ENCODE results near the gene PDIA2. TPM values are rescaled to one million over a fixed set of nuclear protein-coding genes. Genes with fewer than 3 reads are reported as not detected.

Gene PDIA2
- total and polyA plus RNA-seq, 10 of the 15 experiments (the other 5 are each of a cell fraction or from before 2014, with no cell fraction given) = 0.11 to 0.36 TPM; not detected in 8

DNA sequence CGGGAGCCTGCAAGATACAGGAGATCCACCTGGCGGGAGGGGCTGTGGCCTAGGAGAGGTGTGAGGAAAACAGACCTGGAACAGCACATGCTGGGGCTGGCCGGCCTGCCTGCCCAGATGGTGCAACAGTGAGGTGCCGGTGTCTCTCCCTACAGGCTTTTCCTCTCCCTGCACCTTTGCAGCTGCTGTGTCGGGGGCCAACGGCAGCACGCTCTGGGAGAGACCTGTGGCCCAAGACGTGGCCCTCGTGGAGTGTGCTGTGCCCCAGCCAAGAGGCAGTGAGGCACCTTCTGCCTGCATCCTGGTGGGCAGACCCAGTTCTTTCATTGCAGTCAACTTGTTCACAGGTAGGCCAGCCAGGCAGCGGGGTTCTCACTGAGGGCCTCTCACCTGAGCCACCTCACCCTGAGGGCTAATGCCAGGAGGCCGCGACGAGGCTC is 23.1 kb upstream of the PDIA2 start (continued):
- TF ChIP-seq, protein P1, sequence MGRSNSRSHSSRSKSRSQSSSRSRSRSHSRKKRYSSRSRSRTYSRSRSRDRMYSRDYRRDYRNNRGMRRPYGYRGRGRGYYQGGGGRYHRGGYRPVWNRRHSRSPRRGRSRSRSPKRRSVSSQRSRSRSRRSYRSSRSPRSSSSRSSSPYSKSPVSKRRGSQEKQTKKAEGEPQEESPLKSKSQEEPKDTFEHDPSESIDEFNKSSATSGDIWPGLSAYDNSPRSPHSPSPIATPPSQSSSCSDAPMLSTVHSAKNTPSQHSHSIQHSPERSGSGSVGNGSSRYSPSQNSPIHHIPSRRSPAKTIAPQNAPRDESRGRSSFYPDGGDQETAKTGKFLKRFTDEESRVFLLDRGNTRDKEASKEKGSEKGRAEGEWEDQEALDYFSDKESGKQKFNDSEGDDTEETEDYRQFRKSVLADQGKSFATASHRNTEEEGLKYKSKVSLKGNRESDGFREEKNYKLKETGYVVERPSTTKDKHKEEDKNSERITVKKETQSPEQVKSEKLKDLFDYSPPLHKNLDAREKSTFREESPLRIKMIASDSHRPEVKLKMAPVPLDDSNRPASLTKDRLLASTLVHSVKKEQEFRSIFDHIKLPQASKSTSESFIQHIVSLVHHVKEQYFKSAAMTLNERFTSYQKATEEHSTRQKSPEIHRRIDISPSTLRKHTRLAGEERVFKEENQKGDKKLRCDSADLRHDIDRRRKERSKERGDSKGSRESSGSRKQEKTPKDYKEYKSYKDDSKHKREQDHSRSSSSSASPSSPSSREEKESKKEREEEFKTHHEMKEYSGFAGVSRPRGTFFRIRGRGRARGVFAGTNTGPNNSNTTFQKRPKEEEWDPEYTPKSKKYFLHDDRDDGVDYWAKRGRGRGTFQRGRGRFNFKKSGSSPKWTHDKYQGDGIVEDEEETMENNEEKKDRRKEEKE (IDR thresholded peaks at IDR 0.05) = no peak

- Histone ChIP-seq H3K4me2 (ENCODE audit: control insufficient read depth, insufficient read depth) (no peak overlapping the region), H3K36me3 (ENCODE audit: control insufficient read depth in 2 of 2, insufficient read depth in 2 of 2, low read length in 1 of 2) (peaks cover 0 to 4% of the 10 kb centered on the region in 2 experiments; a peak in 1 of 4 replicates), H4K20me1 (ENCODE audit: control insufficient read depth, insufficient read depth) (no peaks in the 10 kb centered on the region), H3K4me1 (ENCODE audit: control insufficient read depth, insufficient read depth, low read length) (no peaks in the 10 kb centered on the region), H3K9me3 (replicated peaks; ENCODE audit: control insufficient read depth, insufficient read depth, low read length) (no peaks in the 10 kb centered on the region), H2AFZ (ENCODE audit: control insufficient read depth, low read depth, low read length) (no peak overlapping the region), H3K9ac (ENCODE audit: control insufficient read depth, insufficient read depth, low read length) (no peak overlapping the region), H3K27me3 (replicated peaks in 1 of 2; ENCODE audit: control insufficient read depth in 2 of 2, insufficient read depth in 2 of 2, low read length in 1 of 2) (no peaks in the 10 kb centered on the region), H3K27ac (ENCODE audit: control insufficient read depth, insufficient read depth) (no peak overlapping the region), H3K79me2 (ENCODE audit: control insufficient read depth, insufficient read depth, low read length) (no peaks in the 10 kb centered on the region), H3K4me3 (no peak overlapping the region)
- POLR2A ChIA-PET = no interaction called here
- WGBS (ENCODE audit: insufficient coverage, insufficient replicate concordance, low lambda C conversion rate, missing lambda C conversion rate) = 88% methylated on average over 18 of the region's 19 CpGs
- intact Hi-C loops (cut with micrococcal nuclease; ENCODE audit: unreplicated experiment) = no loop called here
- CTCF ChIA-PET = no interaction called here
- BruUV-seq (replicated peaks) = no TSS peak
- TF ChIP-seq ASH2L (IDR thresholded peaks at IDR 0.05; ENCODE audit: borderline replicate concordance, low read depth) (no peak), SPI1 (IDR thresholded peaks at IDR 0.05; ENCODE audit: borderline replicate concordance, insufficient read depth, low read depth, low read length) (no peak), KDM1A (IDR thresholded peaks at IDR 0.05; ENCODE audit: borderline replicate concordance) (no peak)
- TF ChIP-seq, protein P2, sequence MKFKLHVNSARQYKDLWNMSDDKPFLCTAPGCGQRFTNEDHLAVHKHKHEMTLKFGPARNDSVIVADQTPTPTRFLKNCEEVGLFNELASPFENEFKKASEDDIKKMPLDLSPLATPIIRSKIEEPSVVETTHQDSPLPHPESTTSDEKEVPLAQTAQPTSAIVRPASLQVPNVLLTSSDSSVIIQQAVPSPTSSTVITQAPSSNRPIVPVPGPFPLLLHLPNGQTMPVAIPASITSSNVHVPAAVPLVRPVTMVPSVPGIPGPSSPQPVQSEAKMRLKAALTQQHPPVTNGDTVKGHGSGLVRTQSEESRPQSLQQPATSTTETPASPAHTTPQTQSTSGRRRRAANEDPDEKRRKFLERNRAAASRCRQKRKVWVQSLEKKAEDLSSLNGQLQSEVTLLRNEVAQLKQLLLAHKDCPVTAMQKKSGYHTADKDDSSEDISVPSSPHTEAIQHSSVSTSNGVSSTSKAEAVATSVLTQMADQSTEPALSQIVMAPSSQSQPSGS (IDR thresholded peaks at IDR 0.05; ENCODE audit: low read length) = no peak
- TF ChIP-seq, protein P3, sequence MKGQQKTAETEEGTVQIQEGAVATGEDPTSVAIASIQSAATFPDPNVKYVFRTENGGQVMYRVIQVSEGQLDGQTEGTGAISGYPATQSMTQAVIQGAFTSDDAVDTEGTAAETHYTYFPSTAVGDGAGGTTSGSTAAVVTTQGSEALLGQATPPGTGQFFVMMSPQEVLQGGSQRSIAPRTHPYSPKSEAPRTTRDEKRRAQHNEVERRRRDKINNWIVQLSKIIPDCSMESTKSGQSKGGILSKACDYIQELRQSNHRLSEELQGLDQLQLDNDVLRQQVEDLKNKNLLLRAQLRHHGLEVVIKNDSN (IDR thresholded peaks at IDR 0.05; ENCODE audit: borderline replicate concordance, extremely low read length, insufficient read depth, low read depth, low read length) = no peak
- TF ChIP-seq, protein P4, sequence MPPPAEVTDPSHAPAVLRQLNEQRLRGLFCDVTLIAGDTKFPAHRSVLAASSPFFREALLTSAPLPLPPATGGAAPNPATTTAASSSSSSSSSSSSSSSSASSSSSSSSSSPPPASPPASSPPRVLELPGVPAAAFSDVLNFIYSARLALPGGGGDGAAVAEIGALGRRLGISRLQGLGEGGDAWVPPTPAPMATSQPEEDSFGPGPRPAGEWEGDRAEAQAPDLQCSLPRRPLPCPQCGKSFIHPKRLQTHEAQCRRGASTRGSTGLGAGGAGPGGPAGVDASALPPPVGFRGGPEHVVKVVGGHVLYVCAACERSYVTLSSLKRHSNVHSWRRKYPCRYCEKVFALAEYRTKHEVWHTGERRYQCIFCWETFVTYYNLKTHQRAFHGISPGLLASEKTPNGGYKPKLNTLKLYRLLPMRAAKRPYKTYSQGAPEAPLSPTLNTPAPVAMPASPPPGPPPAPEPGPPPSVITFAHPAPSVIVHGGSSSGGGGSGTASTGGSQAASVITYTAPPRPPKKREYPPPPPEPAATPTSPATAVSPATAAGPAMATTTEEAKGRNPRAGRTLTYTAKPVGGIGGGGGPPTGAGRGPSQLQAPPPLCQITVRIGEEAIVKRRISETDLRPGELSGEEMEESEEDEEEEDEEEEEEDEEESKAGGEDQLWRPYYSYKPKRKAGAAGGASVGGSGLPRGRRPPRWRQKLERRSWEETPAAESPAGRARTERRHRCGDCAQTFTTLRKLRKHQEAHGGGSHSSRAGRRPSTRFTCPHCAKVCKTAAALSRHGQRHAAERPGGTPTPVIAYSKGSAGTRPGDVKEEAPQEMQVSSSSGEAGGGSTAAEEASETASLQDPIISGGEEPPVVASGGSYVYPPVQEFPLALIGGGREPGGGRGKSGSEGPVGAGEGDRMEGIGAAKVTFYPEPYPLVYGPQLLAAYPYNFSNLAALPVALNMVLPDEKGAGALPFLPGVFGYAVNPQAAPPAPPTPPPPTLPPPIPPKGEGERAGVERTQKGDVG (CRISPR knock-in tag; IDR thresholded peaks at IDR 0.05) = no peak
- TF ChIP-seq, protein P5, sequence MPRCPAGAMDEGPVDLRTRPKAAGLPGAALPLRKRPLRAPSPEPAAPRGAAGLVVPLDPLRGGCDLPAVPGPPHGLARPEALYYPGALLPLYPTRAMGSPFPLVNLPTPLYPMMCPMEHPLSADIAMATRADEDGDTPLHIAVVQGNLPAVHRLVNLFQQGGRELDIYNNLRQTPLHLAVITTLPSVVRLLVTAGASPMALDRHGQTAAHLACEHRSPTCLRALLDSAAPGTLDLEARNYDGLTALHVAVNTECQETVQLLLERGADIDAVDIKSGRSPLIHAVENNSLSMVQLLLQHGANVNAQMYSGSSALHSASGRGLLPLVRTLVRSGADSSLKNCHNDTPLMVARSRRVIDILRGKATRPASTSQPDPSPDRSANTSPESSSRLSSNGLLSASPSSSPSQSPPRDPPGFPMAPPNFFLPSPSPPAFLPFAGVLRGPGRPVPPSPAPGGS (IDR thresholded peaks at IDR 0.05; ENCODE audit: borderline replicate concordance, insufficient read depth, low read depth, low read length, poor library complexity, severe bottlenecking) = no peak
- SMC1A ChIA-PET (ENCODE audit: uncharacterized antibody, unreplicated experiment) = no interaction called here
- in situ Hi-C loops (cut with MboI) = no loop called here
- ATAC-seq (no peak), DNase-seq (ENCODE audit: low read depth, low spot score) (no peak), FAIRE-seq (no peak)
- RAD21 ChIA-PET (ENCODE audit: unreplicated experiment) = no interaction called here
Measured at GRCh38 chr16:260326-260725, 22.6 kb upstream of the PDIA2 start.
